WERI-Rb-1 (cell line): ENCODE measurements around the gene MILR1.
A peak's percentile ranks its signal among the peaks of the same experiment; 100 is the strongest.
"Not testable (repeated sequence)": the region's sequence is repeated elsewhere in the genome, so short reads cannot be mapped to it uniquely, and the experiment has no call there.

ENCODE experiments used
- DNase-seq: peaks from one replicate; pipeline ENCODE4 v3.0.0-alpha.2; 2020
- H3K27ac ChIP-seq: fragments of 250-450 bp; sonication (Bioruptor Pico); 2 replicates; pipeline ENCODE4 v1.5.1; 2020; ENCODE audit warnings: mild to moderate bottlenecking, moderate library complexity
- H3K27me3 ChIP-seq: fragments of 250-450 bp; sonication (Bioruptor Pico); 2 replicates; pipeline ENCODE4 v1.5.1; 2021; ENCODE audit warnings: mild to moderate bottlenecking, low read depth, moderate library complexity; ENCODE audit not compliant: insufficient read depth, severe bottlenecking
- H3K36me3 ChIP-seq: fragments of 250-450 bp; sonication (Bioruptor Pico); 2 replicates; pipeline ENCODE4 v1.5.1; 2020; ENCODE audit warnings: mild to moderate bottlenecking, moderate library complexity
- H3K4me3 ChIP-seq: 2 replicates; pipeline ENCODE4 v1.5.1; 2011; ENCODE audit warnings: low read depth, mild to moderate bottlenecking, control low read depth, low read length
- H3K9me3 ChIP-seq: fragments of 250-450 bp; sonication (Bioruptor Pico); 2 replicates; pipeline ENCODE4 v1.5.1; 2021; ENCODE audit warnings: mild to moderate bottlenecking, moderate library complexity; ENCODE audit not compliant: severe bottlenecking
- CTCF ChIP-seq: IDR thresholded peaks from 2 replicates; pipeline ENCODE4 v1.5.1; 2011; ENCODE audit warnings: low read depth, mild to moderate bottlenecking, control low read depth, inconsistent platforms, low read length

The MILR1 gene

GRCh38 chr17:64488301-64488700, 39.4 kb downstream of the MILR1 start:
- DNase-seq = no peak
- Histone ChIP-seq H3K27ac (no peak overlapping the region), H3K36me3 (peaks cover 50% of the 10 kb centered on the region), H3K27me3 (no peaks in the 10 kb centered on the region), H3K4me3 (no peak overlapping the region), H3K9me3 (no peaks in the 10 kb centered on the region)
- TF ChIP-seq CTCF = no peak

GRCh38 chr17:64491034-64491860, 42.3 kb downstream of the MILR1 start:
- peak; percentile 62 for DNase-seq
- peak; percentile 75 for TF ChIP-seq CTCF

GRCh38 chr17:64491994-64492393, 43.1 kb downstream of the MILR1 start:
- no peak for DNase-seq
- no peaks in the 10 kb centered on the region for H3K27me3 ChIP-seq
- H3K36me3 ChIP-seq = peaks cover 49% of the 10 kb centered on the region
- no peak for TF ChIP-seq CTCF
- no peaks in the 10 kb centered on the region for H3K9me3 ChIP-seq
- H3K27ac ChIP-seq = no peak overlapping the region
- H3K4me3 ChIP-seq = no peak overlapping the region

More at GRCh38 chr17:64491034-64491860, 42.3 kb downstream of the MILR1 start:
- H3K9me3 ChIP-seq = no peaks in the 10 kb centered on the region
- no peaks in the 10 kb centered on the region for H3K27me3 ChIP-seq
- no peak overlapping the region for H3K4me3 ChIP-seq
- peaks cover 49% of the 10 kb centered on the region for H3K36me3 ChIP-seq
- no peak overlapping the region for H3K27ac ChIP-seq

GRCh38 chr17:64492481-64493109, 43.7 kb downstream of the MILR1 start:
- no peak overlapping the region for H3K27ac ChIP-seq
- TF ChIP-seq CTCF = no peak
- H3K27me3 ChIP-seq = no peaks in the 10 kb centered on the region
- no peak overlapping the region for H3K4me3 ChIP-seq
- H3K9me3 ChIP-seq = no peaks in the 10 kb centered on the region
- H3K36me3 ChIP-seq = peaks cover 48% of the 10 kb centered on the region
- no peak for DNase-seq

GRCh38 chr17:64494121-64494520, 45.2 kb downstream of the MILR1 start:
- Histone ChIP-seq H3K4me3 (no peak overlapping the region), H3K9me3 (no peaks in the 10 kb centered on the region), H3K36me3 (peaks cover 48% of the 10 kb centered on the region), H3K27me3 (no peaks in the 10 kb centered on the region), H3K27ac (no peak overlapping the region)
- DNase-seq = no peak
- TF ChIP-seq CTCF = no peak

GRCh38 chr17:64495300-64495699, 46.4 kb downstream of the MILR1 start:
- not testable (repeated sequence) for H3K9me3 ChIP-seq, H3K27ac ChIP-seq, H3K4me3 ChIP-seq, H3K27me3 ChIP-seq, DNase-seq
- peaks cover 55% of the 10 kb centered on the region for H3K36me3 ChIP-seq
